NOMO-1 (cell line): ENCODE results near the gene LRRC19.

Experiments
- DNase-seq, 2 experiments: peaks; one replicate each; lab custom pipeline; 2025; ENCODE audit not compliant: unreplicated experiment in 2 of 2; lab: John Stamatoyannopoulos, UW

The LRRC19 gene

GRCh38 chr9:26955921-26956859 is 49.3 kb downstream of the LRRC19 start, which contains the start of gene IFT74:
Gene IFT74, plus strand, starts transcription at chr9:26956412. Its CDS starts 5,556 bp downstream, at chr9:26961968.
- DNase-seq, result no peak

GRCh38 chr9:26955222-26955903 is 50.1 kb downstream of the LRRC19 start:
- DNase-seq, result no peak

GRCh38 chr9:26954050-26954508 is 51.4 kb downstream of the LRRC19 start:
- DNase-seq, result no peak

GRCh38 chr9:26951794-26952193 is 53.7 kb downstream of the LRRC19 start:
- DNase-seq, result no peak

- DNase-seq, result no peak
Measured at GRCh38 chr9:26950521-26950920, 55.0 kb downstream of the LRRC19 start.

GRCh38 chr9:26949637-26950069 is 55.8 kb downstream of the LRRC19 start:
- DNase-seq, result no peak

GRCh38 chr9:26947736-26948135 is 57.7 kb downstream of the LRRC19 start:
- no peak for DNase-seq

GRCh38 chr9:26946753-26947727 is 58.4 kb downstream of the LRRC19 start, which contains the start of gene PLAA:
Gene PLAA, minus strand, starts transcription at chr9:26947242. Its CDS starts 197 bp downstream, at chr9:26947045.
- no peak for DNase-seq

GRCh38 chr9:26945591-26945990 is 59.9 kb downstream of the LRRC19 start:
- no peak for DNase-seq
